Superior temporal gyrus (tissue), 1 donor: ENCODE data around the gene ESRP2.

ENCODE experiments used
- DNase-seq: peaks from one replicate; pipeline ENCODE4 v3.0.0-alpha.2; 2016; ENCODE audit errors: extremely low spot score

The ESRP2 gene

GRCh38 chr16:68263559-68264127 lies 27.7 kb upstream of the ESRP2 start:
- no peak for DNase-seq

- no peak for DNase-seq
Measured at GRCh38 chr16:68259007-68259825, 23.3 kb upstream of the ESRP2 start.

- DNase-seq = no peak
Measured at GRCh38 chr16:68257906-68258800, 22.2 kb upstream of the ESRP2 start.

GRCh38 chr16:68257251-68257905 lies 21.5 kb upstream of the ESRP2 start:
- peak; percentile 33 for DNase-seq

DNA sequence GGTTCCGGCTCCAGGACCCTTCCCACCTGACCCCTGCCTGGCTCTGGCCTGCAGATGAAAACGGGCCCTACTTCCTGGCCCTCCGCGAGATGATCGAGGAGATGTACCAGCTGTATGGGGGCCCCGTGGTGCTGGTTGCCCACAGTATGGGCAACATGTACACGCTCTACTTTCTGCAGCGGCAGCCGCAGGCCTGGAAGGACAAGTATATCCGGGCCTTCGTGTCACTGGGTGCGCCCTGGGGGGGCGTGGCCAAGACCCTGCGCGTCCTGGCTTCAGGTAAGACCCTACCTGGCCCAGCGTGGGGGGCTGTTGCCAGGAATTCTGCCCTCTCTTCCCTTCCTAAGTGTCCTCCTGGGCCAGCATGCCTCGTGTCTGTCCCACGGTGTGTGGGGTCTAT lies 19.8 kb upstream of the ESRP2 start:
- no peak for DNase-seq

DNA sequence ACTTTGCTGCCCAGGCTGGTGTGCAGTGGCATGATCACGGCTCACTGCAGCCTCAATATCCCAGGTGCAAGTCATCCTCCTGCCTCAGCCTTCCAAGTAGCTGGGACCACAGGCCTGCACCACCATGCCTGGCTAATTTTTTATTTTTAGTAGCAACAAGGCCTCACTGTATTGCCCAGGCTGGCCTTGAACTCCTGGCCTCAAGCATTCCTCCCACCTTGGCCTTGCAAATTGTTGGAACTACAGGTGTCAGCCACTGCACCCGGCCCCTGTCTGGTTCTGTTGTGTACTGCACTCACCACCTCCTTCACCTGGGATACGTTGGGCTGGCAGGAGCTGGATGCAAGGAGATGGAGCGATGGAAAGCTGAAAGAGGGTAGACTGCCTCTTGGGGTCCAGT lies 17.8 kb upstream of the ESRP2 start:
- no peak for DNase-seq

DNA sequence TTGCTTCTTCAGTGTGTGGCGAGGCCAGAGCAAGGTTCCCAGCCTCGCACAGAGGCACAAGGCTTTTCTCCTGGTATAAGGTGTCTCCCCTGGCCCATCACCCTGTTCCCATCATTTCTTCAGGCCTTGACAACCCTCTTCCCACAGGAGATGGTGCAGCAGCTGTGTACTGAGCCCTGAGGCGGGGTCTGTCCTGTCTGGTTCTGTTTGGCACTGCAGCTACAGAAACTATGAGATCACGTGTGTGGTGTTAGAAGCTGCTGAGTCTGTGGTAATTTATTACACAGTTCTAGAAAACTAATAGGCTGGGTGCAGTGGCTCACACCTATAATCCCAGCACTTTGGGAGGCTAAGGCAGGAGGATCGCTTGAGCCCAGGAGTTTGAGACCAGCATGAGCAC lies 16.5 kb upstream of the ESRP2 start:
- DNase-seq = no peak

GRCh38 chr16:68251832-68252231 lies 15.9 kb upstream of the ESRP2 start:
- DNase-seq = no peak

DNA sequence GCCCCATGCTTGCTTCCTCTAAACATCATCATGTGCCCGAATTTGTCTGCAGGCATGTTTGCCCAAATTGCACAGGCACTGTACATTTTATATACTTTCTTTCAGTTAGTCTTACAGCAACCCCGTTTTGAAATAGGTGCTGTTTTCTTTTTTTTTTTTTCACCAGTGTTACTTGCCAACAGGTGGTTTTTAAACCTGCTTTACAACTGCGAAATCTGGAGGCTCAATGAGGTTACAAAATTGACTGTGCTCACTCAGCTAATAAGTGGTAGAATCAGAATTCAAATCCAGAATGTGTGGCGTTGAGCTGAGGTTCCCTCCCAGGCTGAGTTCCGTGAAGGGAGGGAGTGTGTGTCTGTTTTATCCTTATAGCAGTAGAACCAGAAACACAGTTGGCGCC lies 15.0 kb upstream of the ESRP2 start:
- no peak for DNase-seq

DNA sequence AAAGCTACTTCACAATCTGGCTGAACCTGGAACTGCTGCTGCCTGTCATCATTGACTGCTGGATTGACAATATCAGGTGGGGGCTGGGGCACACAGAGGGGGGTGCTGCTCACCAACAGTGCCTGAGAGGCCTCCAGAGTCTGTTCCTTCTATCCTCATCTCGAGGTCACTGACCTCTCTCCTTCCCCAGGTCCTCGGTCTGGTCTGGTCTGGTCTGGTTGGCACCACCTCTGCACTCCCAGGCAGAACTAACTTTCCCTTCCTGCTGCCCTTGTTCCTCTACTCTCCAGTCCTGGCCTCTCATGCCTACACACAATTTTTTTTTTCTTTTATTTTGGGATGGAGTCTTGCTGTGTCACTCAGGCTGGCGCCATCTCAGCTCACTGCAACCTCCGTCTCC lies 13.4 kb upstream of the ESRP2 start:
- no peak for DNase-seq

DNA sequence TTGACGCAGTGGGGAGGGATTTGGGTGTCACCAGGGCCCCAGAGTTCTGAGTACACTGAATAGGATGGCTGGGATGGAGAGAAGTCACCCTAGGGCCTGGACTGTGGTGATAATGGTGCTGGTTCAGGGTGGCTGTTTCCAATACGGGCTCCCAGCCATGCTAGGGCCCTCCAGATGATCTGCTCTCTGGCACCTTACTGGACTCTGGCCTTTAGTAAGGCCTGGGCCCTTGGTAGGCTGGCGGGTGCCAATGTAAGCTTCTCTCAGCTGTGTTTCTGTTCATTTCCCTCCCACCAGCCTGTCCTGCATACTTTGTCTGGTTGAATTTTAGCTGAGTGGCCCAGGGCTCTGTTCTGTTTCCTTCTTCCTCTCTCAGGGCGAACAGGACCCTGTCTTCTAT lies 12.0 kb upstream of the ESRP2 start:
- DNase-seq = no peak

- DNase-seq = no peak
Measured at GRCh38 chr16:68247400-68247799, 11.5 kb upstream of the ESRP2 start.

DNA sequence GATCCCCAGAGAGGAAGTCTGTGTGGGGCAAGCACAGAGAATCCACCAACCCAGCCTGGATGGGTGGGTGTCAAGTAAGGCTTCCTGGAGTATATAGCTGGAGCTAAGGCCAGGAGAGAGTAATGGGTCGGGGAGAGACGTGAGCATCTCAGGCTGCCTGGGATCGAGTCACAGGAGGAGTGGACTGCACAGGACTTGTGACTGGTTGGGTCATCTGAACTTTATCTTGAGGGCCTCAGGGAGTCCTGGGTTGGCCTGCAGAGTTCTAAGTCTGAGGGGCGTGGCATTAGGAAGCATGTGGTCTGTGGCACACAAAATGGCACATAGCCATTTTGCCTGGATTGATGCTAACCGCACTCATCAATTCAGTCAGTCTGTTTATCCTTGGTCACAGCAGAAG lies 10.7 kb upstream of the ESRP2 start:
- no peak for DNase-seq

- no peak for DNase-seq
Measured at GRCh38 chr16:68246121-68246520, 10.2 kb upstream of the ESRP2 start.

GRCh38 chr16:68244903-68245853 lies 9.3 kb upstream of the ESRP2 start, which contains the start of gene PLA2G15:
Gene PLA2G15 (plus strand): TSS chr16:68245373. CDS start chr16:68245427, 54 bp downstream.
- DNase-seq = peak; percentile 88

DNA sequence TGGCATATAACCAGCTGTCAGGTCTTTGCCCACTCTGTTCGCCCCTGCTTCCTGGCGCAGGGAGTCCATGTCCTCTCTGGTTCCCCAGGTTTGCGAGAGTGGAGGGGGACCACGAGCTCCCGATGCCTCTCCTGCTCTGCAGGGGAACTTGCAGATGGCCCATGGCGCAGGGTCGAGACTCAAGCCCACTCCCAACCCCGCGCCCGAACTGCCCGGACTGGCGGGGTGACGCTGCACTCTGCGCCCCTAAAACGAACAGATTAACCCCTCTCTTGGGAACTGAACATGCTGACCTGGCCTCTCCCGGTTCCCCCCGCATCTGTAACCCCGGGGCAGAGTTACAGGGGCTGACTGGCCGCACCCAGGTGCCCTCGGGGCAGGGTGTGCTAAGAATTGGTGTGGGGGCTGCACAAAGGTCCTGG lies 8.6 kb upstream of the ESRP2 start:
- no peak for DNase-seq

- no peak for DNase-seq
Measured at GRCh38 chr16:68242926-68243858, 7.3 kb upstream of the ESRP2 start.

DNA sequence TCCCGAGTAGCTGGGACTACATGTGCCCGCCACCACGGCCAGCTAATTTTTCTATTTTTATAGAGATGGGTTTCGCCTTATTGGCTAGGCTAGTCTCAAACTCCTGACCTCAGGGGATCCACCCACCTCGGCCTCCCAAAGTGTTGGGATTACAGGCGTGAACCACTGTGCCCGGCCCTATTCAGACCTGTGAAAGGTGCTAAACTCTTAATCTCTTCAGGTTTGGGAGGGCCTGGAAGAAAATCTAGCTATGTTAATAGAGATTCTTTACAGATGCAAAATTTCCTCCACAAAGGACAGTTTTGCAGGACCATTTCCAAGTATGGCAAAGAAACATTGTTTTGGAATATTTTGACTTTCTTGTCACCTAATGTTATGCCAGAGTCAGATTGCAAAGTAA lies 6.2 kb upstream of the ESRP2 start:
- DNase-seq = no peak

DNA sequence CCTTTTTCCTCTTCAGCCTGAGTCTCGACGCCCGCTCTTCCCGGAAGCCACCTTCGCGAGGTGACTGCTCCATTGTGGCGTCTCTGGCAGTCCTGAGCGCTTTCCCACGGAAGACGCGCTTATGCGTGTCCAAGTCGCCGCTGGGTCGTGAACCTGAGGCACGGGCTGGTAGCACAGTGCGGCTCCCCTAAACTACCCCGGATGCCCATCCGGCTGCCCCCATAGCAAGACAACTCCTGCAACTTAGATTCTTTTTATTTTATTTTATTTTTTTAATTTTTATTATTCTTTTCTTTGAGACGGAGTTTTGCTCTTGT lies 2.1 kb upstream of the ESRP2 start:
- no peak for DNase-seq
